Prostate gland (tissue), 2 donors: Measurements from ENCODE around the gene TRPM6. TPM values are rescaled to one million over a fixed set of nuclear protein-coding genes. Genes with fewer than 3 reads are reported as not detected.

Experiments used
- DNase-seq: peaks from one replicate; pipeline ENCODE4 v3.0.0-alpha.2; 2019; ENCODE audit warnings: low spot score
- H3K27ac ChIP-seq, 2 donors: fragments of 200-600 bp; sonication (generic); 2 replicates each; pipeline ENCODE4 v1.5.1; 2017 to 2019
- H3K27me3 ChIP-seq: fragments of 200-600 bp; sonication (generic); replicated peaks from 2 replicates; pipeline ENCODE4 v1.5.1; 2019; ENCODE audit not compliant: insufficient read depth
- H3K36me3 ChIP-seq, 2 donors: fragments of 200-600 bp; sonication (generic); 1 replicate in 1 of 2; 2 replicates in 1 of 2; pipeline versions ENCODE4 v1.5.1 to v1.8.1; 2017 to 2019
- H3K4me1 ChIP-seq: fragments of 200-600 bp; sonication (generic); replicated peaks from 2 replicates; pipeline ENCODE4 v1.5.1; 2019
- H3K4me3 ChIP-seq, 2 donors: fragments of 200-600 bp; sonication (generic); 2 replicates each; pipeline ENCODE4 v1.5.1; 2017 to 2019
- H3K9me3 ChIP-seq: fragments of 200-600 bp; sonication (generic); 2 replicates; pipeline ENCODE4 v1.5.1; 2017
- POLR2A ChIP-seq: fragments of 450-650 bp; IDR thresholded peaks from one replicate; pipeline ENCODE4 v1.6.1; 2016; ENCODE audit warnings: antibody characterized with exemption, mild to moderate bottlenecking
- POLR2AphosphoS5 ChIP-seq: sonication (generic); formaldehyde crosslinking; IDR thresholded peaks from one replicate; pipeline ENCODE4 v1.6.1; 2017; ENCODE audit warnings: antibody characterized with exemption
- WGBS: methylation state at CpG from one replicate; pipeline ENCODE4 v1.1.5; 2018; 5-methylcytosine and 5-hydroxymethylcytosine counted together
- intact Hi-C: fragments of 100-400 bp; cut with DNase I; formaldehyde crosslinking; loops from one replicate; pipeline ENCODE4 v1.14.2; 2022
- small RNA-seq, 2 donors: library from RNA; depleted of rRNA; stranded (forward); fragments of <200 nt; gene quantifications; one replicate each; pipeline ENCODE3, GENCODE V24; 2016
- total RNA-seq, 2 donors: library from RNA; depleted of rRNA; stranded (reverse); fragments of >200 nt; gene quantifications; one replicate each; pipeline ENCODE4 v1.1.0, GENCODE V29; 2016
- TF ChIP-seq, protein P1 (sequence below), 4 experiments: fragments of 200-600 bp in 2 of 4; fragments of 450-650 bp in 2 of 4; sonication (generic) in 2 of 4; IDR thresholded peaks; 1 replicate in 3 of 4; 2 replicates in 1 of 4; pipeline ENCODE4 v1.5.1; 2016 to 2019; ENCODE audit warnings: antibody characterized with exemption in 4 of 4, mild to moderate bottlenecking in 2 of 4, moderate library complexity in 2 of 4

The TRPM6 gene
- total RNA-seq, 2 donors from 2014 or later = 0.36 to 4.7 TPM

GRCh38 chr9:74696520-74696919 is 191.2 kb downstream of the TRPM6 start:
- H3K27me3 ChIP-seq = no peaks in the 10 kb centered on the region
- H3K4me3 ChIP-seq = no peak overlapping the region
- no peaks in the 10 kb centered on the region for H3K36me3 ChIP-seq
- no peak overlapping the region for H3K27ac ChIP-seq
- H3K9me3 ChIP-seq = no peaks in the 10 kb centered on the region
- intact Hi-C loops = no loop called here
- DNase-seq = no peak
- WGBS = 92% methylated on average over 1 of the region's 1 CpG
- H3K4me1 ChIP-seq = no peaks in the 10 kb centered on the region
- no peak for TF ChIP-seq POLR2AphosphoS5
- TF ChIP-seq, protein P1, sequence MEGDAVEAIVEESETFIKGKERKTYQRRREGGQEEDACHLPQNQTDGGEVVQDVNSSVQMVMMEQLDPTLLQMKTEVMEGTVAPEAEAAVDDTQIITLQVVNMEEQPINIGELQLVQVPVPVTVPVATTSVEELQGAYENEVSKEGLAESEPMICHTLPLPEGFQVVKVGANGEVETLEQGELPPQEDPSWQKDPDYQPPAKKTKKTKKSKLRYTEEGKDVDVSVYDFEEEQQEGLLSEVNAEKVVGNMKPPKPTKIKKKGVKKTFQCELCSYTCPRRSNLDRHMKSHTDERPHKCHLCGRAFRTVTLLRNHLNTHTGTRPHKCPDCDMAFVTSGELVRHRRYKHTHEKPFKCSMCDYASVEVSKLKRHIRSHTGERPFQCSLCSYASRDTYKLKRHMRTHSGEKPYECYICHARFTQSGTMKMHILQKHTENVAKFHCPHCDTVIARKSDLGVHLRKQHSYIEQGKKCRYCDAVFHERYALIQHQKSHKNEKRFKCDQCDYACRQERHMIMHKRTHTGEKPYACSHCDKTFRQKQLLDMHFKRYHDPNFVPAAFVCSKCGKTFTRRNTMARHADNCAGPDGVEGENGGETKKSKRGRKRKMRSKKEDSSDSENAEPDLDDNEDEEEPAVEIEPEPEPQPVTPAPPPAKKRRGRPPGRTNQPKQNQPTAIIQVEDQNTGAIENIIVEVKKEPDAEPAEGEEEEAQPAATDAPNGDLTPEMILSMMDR (IDR thresholded peaks at IDR 0.05) = no peak
- TF ChIP-seq POLR2A = no peak

DNA sequence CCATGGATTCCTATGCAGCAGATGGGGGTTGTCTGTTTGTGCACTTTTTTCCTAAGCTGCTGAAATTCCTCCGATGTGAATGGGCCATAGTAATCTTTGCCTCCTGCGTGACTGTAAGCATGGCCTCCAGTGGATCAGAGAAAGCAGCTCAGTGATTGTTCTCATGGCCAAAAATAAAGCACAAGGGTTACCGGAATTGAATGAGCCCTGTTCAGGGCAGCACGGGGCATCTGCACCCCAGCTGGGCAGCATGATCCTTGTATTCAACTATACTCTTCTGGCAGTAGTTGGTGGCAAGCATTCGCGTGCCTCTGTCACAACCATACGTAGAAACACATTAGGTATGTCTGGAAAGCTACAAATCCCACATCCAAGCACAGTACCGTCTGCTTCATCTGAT is 196.7 kb downstream of the TRPM6 start:
- Histone ChIP-seq H3K36me3 (no peaks in the 10 kb centered on the region), H3K27ac (no peak overlapping the region), H3K27me3 (no peaks in the 10 kb centered on the region), H3K9me3 (no peaks in the 10 kb centered on the region), H3K4me1 (no peaks in the 10 kb centered on the region), H3K4me3 (no peak overlapping the region)
- no peak for TF ChIP-seq POLR2A
- TF ChIP-seq POLR2AphosphoS5 = no peak
- TF ChIP-seq, protein P1 (IDR thresholded peaks at IDR 0.05) = no peak
- 87% methylated on average over 8 of the region's 8 CpGs for WGBS
- intact Hi-C loops = no loop called here
- DNase-seq = no peak

GRCh38 chr9:74683322-74683721 is 204.4 kb downstream of the TRPM6 start:
- H3K4me1 ChIP-seq = no peaks in the 10 kb centered on the region
- 84% methylated on average over 4 of the region's 4 CpGs for WGBS
- no peaks in the 10 kb centered on the region for H3K27me3 ChIP-seq
- no peak overlapping the region for H3K27ac ChIP-seq
- H3K9me3 ChIP-seq = no peaks in the 10 kb centered on the region
- no peaks in the 10 kb centered on the region for H3K36me3 ChIP-seq
- DNase-seq = no peak
- intact Hi-C loops = no loop called here
- TF ChIP-seq POLR2AphosphoS5 = no peak
- TF ChIP-seq POLR2A = no peak
- TF ChIP-seq, protein P1 (IDR thresholded peaks at IDR 0.05) = no peak
- no peak overlapping the region for H3K4me3 ChIP-seq

DNA sequence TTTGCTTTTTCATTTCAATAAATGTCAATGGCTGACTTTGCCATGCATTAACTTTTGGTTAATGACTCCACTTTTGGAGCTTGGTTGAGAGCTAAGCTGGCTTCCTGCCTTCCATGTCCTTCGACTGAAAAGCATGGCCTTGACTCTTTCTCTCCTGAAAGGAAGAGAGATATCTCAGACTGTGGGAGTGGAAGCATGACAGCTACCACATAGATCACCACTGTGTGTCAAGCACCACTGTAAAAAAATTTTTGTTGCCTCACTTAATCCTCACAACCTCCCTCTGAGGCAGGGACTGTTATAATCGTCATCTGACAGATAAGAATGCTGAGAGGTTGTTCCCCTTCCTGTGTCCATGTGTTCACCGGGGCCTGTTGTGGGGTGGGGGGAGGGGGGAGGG is 205.8 kb downstream of the TRPM6 start:
- Histone ChIP-seq H3K27me3 (no peaks in the 10 kb centered on the region), H3K36me3 (no peaks in the 10 kb centered on the region), H3K4me3 (no peak overlapping the region), H3K27ac (no peak overlapping the region), H3K4me1 (no peaks in the 10 kb centered on the region), H3K9me3 (no peaks in the 10 kb centered on the region)
- intact Hi-C loops = no loop called here
- DNase-seq = no peak
- no peak for TF ChIP-seq POLR2AphosphoS5
- no peak for TF ChIP-seq POLR2A
- TF ChIP-seq, protein P1 (IDR thresholded peaks at IDR 0.05) = no peak
- 50% methylated on average over 3 of the region's 3 CpGs for WGBS

DNA sequence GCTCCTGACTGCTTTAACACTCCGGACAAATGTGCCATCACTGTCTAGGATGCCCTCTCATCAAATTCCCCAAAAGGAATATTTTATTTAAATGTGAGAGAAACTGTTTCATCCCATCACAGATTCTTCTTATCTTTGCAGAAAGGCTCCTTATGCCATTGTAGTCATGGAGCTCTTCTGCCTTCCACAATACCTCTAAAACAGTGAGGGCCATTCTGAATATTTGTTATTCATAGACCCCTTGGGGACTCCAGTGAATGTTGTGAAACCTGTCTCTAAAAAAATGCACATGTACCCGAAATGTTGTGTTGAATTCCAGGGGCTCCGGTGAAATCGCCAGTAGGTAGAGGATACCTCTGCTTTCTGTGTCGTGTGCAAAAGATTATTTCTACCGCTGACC is 213.6 kb downstream of the TRPM6 start:
- Histone ChIP-seq H3K4me3 (no peak overlapping the region), H3K27me3 (no peaks in the 10 kb centered on the region), H3K27ac (no peak overlapping the region), H3K4me1 (no peaks in the 10 kb centered on the region), H3K36me3 (no peaks in the 10 kb centered on the region), H3K9me3 (no peaks in the 10 kb centered on the region)
- no peak for TF ChIP-seq POLR2A
- intact Hi-C loops = no loop called here
- 84% methylated on average over 6 of the region's 6 CpGs for WGBS
- no peak for DNase-seq

Small RNAs within 50 kb of the gene (small RNA-seq; reads per million reads assigned to genes)
- 0 reads per million in 2 donors for gene RNU6-445P

Other genes starting within 250 kb of the TRPM6 start
- gene C9orf40, start 65.0 kb upstream of the TRPM6 start, total RNA-seq = 1 to 10 TPM; 2.5 to 4.4 TPM
- 10 to 100 TPM; 24.7 to 25.3 TPM for gene CARNMT1, start 140.4 kb upstream of the TRPM6 start, total RNA-seq
- gene NMRK1, start 200.2 kb upstream of the TRPM6 start, total RNA-seq = 10 to 100 TPM; 16.2 to 34.1 TPM
- gene OSTF1, start 200.6 kb upstream of the TRPM6 start, total RNA-seq = 10 to 100 TPM; 24.5 to 35.8 TPM